DLD1 (cell line): ENCODE results near the gene MEGF11.
"Not testable (repeated sequence)": the region's sequence is repeated elsewhere in the genome, so short reads cannot be mapped to it uniquely, and the experiment has no call there.

Experiments
- in situ Hi-C: cut with HindIII; loops from 2 replicates; pipeline ENCODE4 v1.10.0; 2017; ENCODE audit warnings: low sequenced_read_pairs

MEGF11 gene

GRCh38 chr15:65883571-65883970 is 370.0 kb downstream of the MEGF11 start:
- in situ Hi-C loops: no loop called here

- in situ Hi-C loops: no loop called here
These were observed 371.6 kb downstream of the MEGF11 start for GRCh38 chr15:65881766-65882434.

GRCh38 chr15:65877749-65878148 is 375.8 kb downstream of the MEGF11 start:
- in situ Hi-C loops: no loop called here

GRCh38 chr15:65875458-65875857 is 378.1 kb downstream of the MEGF11 start:
- in situ Hi-C loops: no loop called here

DNA sequence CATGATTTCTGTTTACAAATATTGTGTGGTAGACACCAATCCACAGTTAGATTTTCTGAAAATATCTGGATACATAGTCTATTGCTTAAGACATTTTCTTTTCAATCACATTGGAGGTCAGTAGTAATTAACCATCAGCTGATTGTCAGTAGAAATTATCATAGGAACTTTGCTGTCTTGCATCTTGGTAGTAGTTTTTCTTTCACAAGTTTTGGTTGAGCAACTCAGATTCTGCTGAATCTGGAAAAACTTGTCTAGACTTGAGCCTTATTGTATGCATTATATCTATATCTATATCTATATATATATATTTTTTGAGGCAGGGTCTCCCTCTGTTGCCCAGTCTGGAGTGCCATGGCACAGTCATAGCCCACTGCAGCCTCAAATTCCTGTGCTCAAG is 380.3 kb downstream of the MEGF11 start:
- in situ Hi-C loops: no loop called here

GRCh38 chr15:65872596-65872995 is 381.0 kb downstream of the MEGF11 start:
- in situ Hi-C loops: not testable (repeated sequence)

DNA sequence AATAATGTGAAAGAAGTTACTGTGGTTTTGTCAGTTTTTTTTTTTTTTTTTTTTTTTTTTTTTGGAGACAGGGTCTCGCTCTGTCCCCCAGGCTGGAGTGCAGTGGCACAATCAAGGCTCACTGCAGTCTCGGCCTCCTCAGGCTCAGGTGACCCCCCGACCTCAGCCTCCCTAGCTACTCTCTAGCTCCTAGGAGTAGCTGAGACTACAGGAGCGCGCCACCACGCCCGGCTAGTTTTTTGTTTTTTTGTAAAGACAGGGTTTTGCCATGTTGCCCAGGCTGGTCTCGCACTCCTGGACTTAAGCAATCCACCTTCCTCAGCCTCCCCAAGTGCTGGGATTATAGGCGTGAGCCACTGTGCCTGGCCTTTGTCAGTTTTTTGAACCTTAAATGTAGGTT is 381.7 kb downstream of the MEGF11 start:
- in situ Hi-C loops: not testable (repeated sequence)

DNA sequence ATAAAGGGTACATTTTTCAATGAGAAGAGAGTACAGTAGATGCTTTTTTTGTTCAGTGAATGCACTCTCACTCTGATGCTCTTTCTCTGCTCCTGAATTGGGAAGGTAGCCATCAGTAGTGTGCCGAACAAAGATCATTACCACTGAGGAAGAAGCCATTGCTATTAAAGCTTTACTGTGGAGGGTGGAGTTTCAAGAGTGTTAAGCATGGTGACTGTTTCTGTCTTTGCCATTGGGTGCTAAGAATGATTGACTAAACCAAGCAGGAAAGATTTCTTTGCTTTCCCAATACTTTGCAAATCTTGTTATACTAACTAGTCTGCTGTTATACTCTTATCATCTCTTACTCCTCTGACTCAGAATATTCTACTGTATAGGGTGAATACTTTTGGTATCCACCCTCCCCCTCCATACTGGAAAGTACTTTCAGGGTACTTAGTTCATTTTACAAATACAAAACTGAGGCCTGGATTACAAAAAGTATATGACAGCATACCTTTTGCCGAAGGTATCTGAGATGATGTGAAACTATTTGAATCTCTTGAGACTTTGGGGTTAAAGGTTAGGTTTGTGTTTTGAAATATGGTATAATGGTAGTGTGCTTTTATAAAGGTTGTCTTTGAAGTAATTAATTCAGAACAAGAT is 382.5 kb downstream of the MEGF11 start:
- in situ Hi-C loops: no loop called here

GRCh38 chr15:65869954-65870871 is 383.3 kb downstream of the MEGF11 start:
- in situ Hi-C loops: no loop called here

GRCh38 chr15:65869126-65869953 is 384.2 kb downstream of the MEGF11 start, which contains the start of gene RAB11A:
TSS of gene RAB11A (plus strand) at chr15:65869491. CDS start at chr15:65869586, 95 bp downstream.
- in situ Hi-C loops: no loop called here

- in situ Hi-C loops: no loop called here
These were observed 384.9 kb downstream of the MEGF11 start for GRCh38 chr15:65868546-65869125.

GRCh38 chr15:65867933-65868332 is 385.6 kb downstream of the MEGF11 start:
- in situ Hi-C loops: not testable (repeated sequence)

- in situ Hi-C loops: no loop called here
These were observed 386.3 kb downstream of the MEGF11 start for GRCh38 chr15:65867244-65867643.

DNA sequence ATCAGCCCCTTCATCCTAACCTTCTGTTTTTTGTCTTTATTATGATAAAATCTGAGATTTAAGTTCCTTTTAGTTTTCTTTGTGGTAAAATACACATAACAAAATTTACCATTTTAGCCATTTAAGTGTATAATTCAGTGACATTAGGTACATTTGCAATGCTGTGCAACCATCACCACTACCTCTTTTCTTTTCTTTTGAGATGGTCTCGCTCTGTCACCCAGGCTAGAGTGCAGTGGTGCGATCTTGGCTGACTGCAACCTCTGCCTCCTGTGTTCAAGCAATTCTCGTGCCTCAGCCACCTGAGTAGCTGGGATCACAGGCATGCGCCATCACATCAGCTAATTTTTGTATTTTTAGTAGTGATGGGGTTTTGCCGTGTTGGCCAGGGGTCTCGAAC is 390.4 kb downstream of the MEGF11 start:
- in situ Hi-C loops: no loop called here

GRCh38 chr15:65862682-65863081 is 390.9 kb downstream of the MEGF11 start:
- in situ Hi-C loops: no loop called here

DNA sequence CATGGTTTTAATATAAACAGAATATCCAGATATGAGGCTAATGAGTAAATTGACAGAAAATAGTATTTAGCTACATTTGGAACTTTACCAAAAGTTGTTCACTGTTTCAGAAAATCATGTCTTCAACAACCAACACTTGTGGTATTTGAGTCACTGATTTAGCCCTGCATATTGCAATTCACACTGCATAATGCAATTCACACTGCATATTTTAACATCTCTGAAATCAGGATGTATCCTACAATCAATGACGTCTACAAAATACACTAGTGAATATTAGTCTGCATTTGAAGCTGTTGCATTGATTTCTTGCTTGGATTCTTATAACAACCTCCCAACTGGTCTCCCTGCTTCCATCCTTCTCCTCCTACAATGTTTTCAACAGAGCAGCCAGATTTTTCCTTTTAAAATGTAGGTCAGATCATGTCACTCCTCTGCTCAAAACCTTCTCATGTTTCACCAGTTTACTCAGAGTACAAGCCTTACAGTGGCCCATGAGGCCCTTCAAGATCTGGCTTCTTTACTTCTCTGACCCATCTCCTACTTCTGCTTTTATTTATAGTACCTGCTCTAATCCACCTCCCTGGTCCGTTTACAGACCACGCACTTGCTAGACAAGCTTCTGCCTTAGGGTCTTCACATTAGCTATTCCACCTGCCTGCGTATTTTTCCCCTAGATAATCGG is 395.7 kb downstream of the MEGF11 start:
- in situ Hi-C loops: no loop called here

DNA sequence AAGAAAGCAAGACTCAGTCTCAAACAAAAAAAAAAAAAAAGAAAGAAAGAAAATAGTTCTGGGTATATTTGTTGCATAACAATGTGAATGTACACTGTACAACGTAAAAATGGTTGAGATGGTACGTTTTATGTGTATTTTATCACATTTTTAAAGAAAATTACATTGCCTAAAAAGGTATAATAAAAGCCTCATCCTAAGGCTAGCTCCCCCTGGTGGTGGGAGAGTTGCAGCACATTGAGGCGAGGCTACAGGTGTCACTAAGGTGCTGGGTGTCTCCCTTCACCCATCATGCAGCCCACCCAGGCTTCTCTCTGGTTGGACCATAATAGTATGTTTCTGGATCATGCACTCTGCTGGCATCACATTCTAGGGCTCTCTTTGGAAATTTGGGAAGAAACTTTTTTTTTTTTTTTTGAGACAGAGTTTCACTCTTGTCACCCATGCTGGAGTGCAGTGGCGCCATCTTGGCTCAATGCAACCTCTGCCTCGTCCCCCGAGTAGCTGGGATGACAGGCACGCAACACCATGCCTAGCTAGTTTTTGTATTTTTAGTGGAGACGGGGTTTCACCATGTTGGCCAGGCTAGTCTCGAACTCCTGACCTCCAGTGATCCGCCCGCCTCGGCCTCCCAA is 396.6 kb downstream of the MEGF11 start:
- in situ Hi-C loops: no loop called here

DNA sequence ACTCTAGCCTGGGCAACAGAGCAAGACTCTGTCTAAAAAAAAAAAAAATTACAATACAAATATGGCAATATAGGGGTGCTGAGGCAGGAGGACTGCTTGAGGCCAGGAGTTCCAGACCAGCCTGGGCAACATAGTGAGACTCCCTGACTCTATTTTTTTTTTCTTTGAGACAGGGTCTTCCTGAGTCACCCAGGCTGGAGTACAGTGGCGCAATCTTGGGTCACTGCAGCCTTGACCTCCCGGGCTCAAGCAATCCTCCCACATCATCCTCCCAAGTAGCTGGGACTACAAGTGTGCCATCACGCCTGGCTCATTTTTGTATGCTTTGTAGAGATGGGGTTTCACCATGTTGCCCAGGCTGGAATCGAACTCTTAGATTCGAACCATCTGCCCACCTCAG is 401.6 kb downstream of the MEGF11 start:
- in situ Hi-C loops: no loop called here

DNA sequence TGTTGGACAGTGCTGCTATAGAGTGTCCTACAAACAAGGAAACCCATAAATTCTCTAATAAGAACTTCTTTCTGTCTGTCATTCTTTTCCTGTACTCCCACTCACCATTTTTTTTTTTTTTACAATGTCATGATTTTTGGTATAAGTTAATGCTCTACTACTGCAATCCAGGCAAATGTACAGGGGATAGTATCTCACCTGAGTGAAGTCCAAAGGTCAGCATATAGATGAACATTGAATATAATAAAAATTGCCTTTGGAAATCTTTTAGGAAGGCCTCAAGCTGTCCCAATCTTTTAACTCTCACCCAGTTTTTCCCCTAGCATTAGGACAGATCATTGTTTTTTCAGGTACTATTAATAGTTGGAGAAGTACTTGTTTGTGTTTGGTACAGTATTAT is 405.6 kb downstream of the MEGF11 start:
- in situ Hi-C loops: no loop called here
